ENCODE results near the gene TSC22D2.

TSC22D2 gene

GRCh38 chr3:150446470-150446977 is 38.4 kb downstream of the TSC22D2 start:
- no peak overlapping the region for H3K27ac ChIP-seq (ENCODE audit: insufficient read depth, low read depth, low read length, poor library complexity, severe bottlenecking)

GRCh38 chr3:150447084-150447483 is 39.0 kb downstream of the TSC22D2 start:
- no peak overlapping the region for H3K4me3 ChIP-seq (ENCODE audit: insufficient read depth, low read depth, low read length)
- no peaks in the 10 kb centered on the region for H3K9me3 ChIP-seq (ENCODE audit: control insufficient read depth, low read length)
- no peaks in the 10 kb centered on the region for H3K27me3 ChIP-seq (ENCODE audit: control insufficient read depth, insufficient read depth, low read length, poor library complexity, severe bottlenecking)
- H3K27ac ChIP-seq (ENCODE audit: insufficient read depth, low read depth, low read length, poor library complexity, severe bottlenecking) = no peak overlapping the region
- 91 to 97% methylated on average over 2 of the region's 2 CpGs for WGBS, 2 experiments
- H3K36me3 ChIP-seq (ENCODE audit: control insufficient read depth, insufficient read depth, low read length) = no peaks in the 10 kb centered on the region
- no peaks in the 10 kb centered on the region for H3K4me1 ChIP-seq (ENCODE audit: control insufficient read depth, insufficient read depth, low read length)

More at GRCh38 chr3:150446470-150446977, 38.4 kb downstream of the TSC22D2 start:
- Histone ChIP-seq H3K4me1 (ENCODE audit: control insufficient read depth, insufficient read depth, low read length) (no peaks in the 10 kb centered on the region), H3K9me3 (ENCODE audit: control insufficient read depth, low read length) (no peaks in the 10 kb centered on the region), H3K27me3 (ENCODE audit: control insufficient read depth, insufficient read depth, low read length, poor library complexity, severe bottlenecking) (no peaks in the 10 kb centered on the region), H3K4me3 (ENCODE audit: insufficient read depth, low read depth, low read length) (no peak overlapping the region), H3K36me3 (ENCODE audit: control insufficient read depth, insufficient read depth, low read length) (no peaks in the 10 kb centered on the region)
- 75 to 100% methylated on average over 1 of the region's 2 CpGs for WGBS, 2 experiments

GRCh38 chr3:150447631-150448465 is 39.8 kb downstream of the TSC22D2 start:
- Histone ChIP-seq H3K27me3 (ENCODE audit: control insufficient read depth, insufficient read depth, low read length, poor library complexity, severe bottlenecking) (no peaks in the 10 kb centered on the region), H3K27ac (ENCODE audit: insufficient read depth, low read depth, low read length, poor library complexity, severe bottlenecking) (no peak overlapping the region), H3K36me3 (ENCODE audit: control insufficient read depth, insufficient read depth, low read length) (no peaks in the 10 kb centered on the region), H3K4me3 (ENCODE audit: insufficient read depth, low read depth, low read length) (no peak overlapping the region), H3K9me3 (ENCODE audit: control insufficient read depth, low read length) (no peaks in the 10 kb centered on the region), H3K4me1 (ENCODE audit: control insufficient read depth, insufficient read depth, low read length) (no peaks in the 10 kb centered on the region)
- WGBS, 2 experiments = 94 to 99% methylated on average over 2 to 3 of the region's 3 CpGs

- no peaks in the 10 kb centered on the region for H3K36me3 ChIP-seq (ENCODE audit: control insufficient read depth, insufficient read depth, low read length)
- no peak overlapping the region for H3K4me3 ChIP-seq (ENCODE audit: insufficient read depth, low read depth, low read length)
- no peaks in the 10 kb centered on the region for H3K4me1 ChIP-seq (ENCODE audit: control insufficient read depth, insufficient read depth, low read length)
Observed at GRCh38 chr3:150449169-150449721, 41.1 kb downstream of the TSC22D2 start.

GRCh38 chr3:150450916-150451315 is 42.8 kb downstream of the TSC22D2 start:
- H3K36me3 ChIP-seq (ENCODE audit: control insufficient read depth, insufficient read depth, low read length) = no peaks in the 10 kb centered on the region
- H3K9me3 ChIP-seq (ENCODE audit: control insufficient read depth, low read length) = no peaks in the 10 kb centered on the region
- no peaks in the 10 kb centered on the region for H3K4me1 ChIP-seq (ENCODE audit: control insufficient read depth, insufficient read depth, low read length)
- H3K27me3 ChIP-seq (ENCODE audit: control insufficient read depth, insufficient read depth, low read length, poor library complexity, severe bottlenecking) = no peaks in the 10 kb centered on the region
- no peak overlapping the region for H3K4me3 ChIP-seq (ENCODE audit: insufficient read depth, low read depth, low read length)
- H3K27ac ChIP-seq (ENCODE audit: insufficient read depth, low read depth, low read length, poor library complexity, severe bottlenecking) = no peak overlapping the region

More at GRCh38 chr3:150449169-150449721, 41.1 kb downstream of the TSC22D2 start:
- Histone ChIP-seq H3K27ac (ENCODE audit: insufficient read depth, low read depth, low read length, poor library complexity, severe bottlenecking) (no peak overlapping the region), H3K27me3 (ENCODE audit: control insufficient read depth, insufficient read depth, low read length, poor library complexity, severe bottlenecking) (no peaks in the 10 kb centered on the region), H3K9me3 (ENCODE audit: control insufficient read depth, low read length) (no peaks in the 10 kb centered on the region)

- Histone ChIP-seq H3K36me3 (ENCODE audit: control insufficient read depth, insufficient read depth, low read length) (no peaks in the 10 kb centered on the region), H3K9me3 (ENCODE audit: control insufficient read depth, low read length) (no peaks in the 10 kb centered on the region), H3K4me1 (ENCODE audit: control insufficient read depth, insufficient read depth, low read length) (no peaks in the 10 kb centered on the region), H3K27ac (ENCODE audit: insufficient read depth, low read depth, low read length, poor library complexity, severe bottlenecking) (no peak overlapping the region), H3K4me3 (ENCODE audit: insufficient read depth, low read depth, low read length) (no peak overlapping the region), H3K27me3 (ENCODE audit: control insufficient read depth, insufficient read depth, low read length, poor library complexity, severe bottlenecking) (no peaks in the 10 kb centered on the region)
- 89 to 100% methylated on average over 1 of the region's 1 CpG for whole genome bisulfite sequencing, 2 experiments
Observed at GRCh38 chr3:150451329-150452048, 43.4 kb downstream of the TSC22D2 start.

DNA sequence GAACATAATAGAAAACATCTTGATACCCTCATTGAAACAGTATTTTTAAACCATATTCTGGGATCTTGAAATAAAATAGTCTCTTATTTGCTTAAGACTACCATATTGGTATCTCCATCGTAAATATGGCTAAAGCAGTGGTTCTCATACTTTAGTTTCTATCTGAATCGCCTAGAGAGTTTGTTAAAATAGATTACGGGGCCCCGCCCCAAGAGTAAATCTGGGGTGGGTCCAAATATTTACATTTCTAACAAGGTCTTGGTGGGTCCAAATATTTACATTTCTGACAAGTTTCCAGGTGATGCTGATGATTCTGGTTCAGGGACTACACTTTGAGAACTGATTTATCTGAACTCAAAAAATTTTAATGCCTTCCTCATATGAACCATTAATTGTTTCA is 45.3 kb downstream of the TSC22D2 start:
- Histone ChIP-seq H3K27me3 (ENCODE audit: control insufficient read depth, insufficient read depth, low read length, poor library complexity, severe bottlenecking) (no peaks in the 10 kb centered on the region), H3K4me1 (ENCODE audit: control insufficient read depth, insufficient read depth, low read length) (no peaks in the 10 kb centered on the region), H3K9me3 (ENCODE audit: control insufficient read depth, low read length) (no peaks in the 10 kb centered on the region), H3K4me3 (ENCODE audit: insufficient read depth, low read depth, low read length) (no peak overlapping the region), H3K27ac (ENCODE audit: insufficient read depth, low read depth, low read length, poor library complexity, severe bottlenecking) (no peak overlapping the region), H3K36me3 (ENCODE audit: control insufficient read depth, insufficient read depth, low read length) (peaks cover under 1% of the 10 kb centered on the region)
- 93 to 100% methylated on average over 4 of the region's 4 CpGs for WGBS, 2 experiments

GRCh38 chr3:150454085-150454484 is 46.0 kb downstream of the TSC22D2 start:
- H3K4me3 ChIP-seq (ENCODE audit: insufficient read depth, low read depth, low read length) = no peak overlapping the region
- no peaks in the 10 kb centered on the region for H3K27me3 ChIP-seq (ENCODE audit: control insufficient read depth, insufficient read depth, low read length, poor library complexity, severe bottlenecking)
- no peak overlapping the region for H3K27ac ChIP-seq (ENCODE audit: insufficient read depth, low read depth, low read length, poor library complexity, severe bottlenecking)
- H3K36me3 ChIP-seq (ENCODE audit: control insufficient read depth, insufficient read depth, low read length) = peaks cover 4% of the 10 kb centered on the region
- H3K4me1 ChIP-seq (ENCODE audit: control insufficient read depth, insufficient read depth, low read length) = no peaks in the 10 kb centered on the region
- WGBS, 2 experiments = 97 to 100% methylated on average over 1 to 2 of the region's 2 CpGs
- no peaks in the 10 kb centered on the region for H3K9me3 ChIP-seq (ENCODE audit: control insufficient read depth, low read length)

GRCh38 chr3:150454622-150455021 is 46.5 kb downstream of the TSC22D2 start:
- Histone ChIP-seq H3K36me3 (ENCODE audit: control insufficient read depth, insufficient read depth, low read length) (peaks cover 4% of the 10 kb centered on the region), H3K27me3 (ENCODE audit: control insufficient read depth, insufficient read depth, low read length, poor library complexity, severe bottlenecking) (no peaks in the 10 kb centered on the region), H3K4me1 (ENCODE audit: control insufficient read depth, insufficient read depth, low read length) (no peaks in the 10 kb centered on the region), H3K27ac (ENCODE audit: insufficient read depth, low read depth, low read length, poor library complexity, severe bottlenecking) (no peak overlapping the region), H3K9me3 (ENCODE audit: control insufficient read depth, low read length) (no peaks in the 10 kb centered on the region), H3K4me3 (ENCODE audit: insufficient read depth, low read depth, low read length) (no peak overlapping the region)
- 83% methylated on average over 1 of the region's 1 CpG; no CpG with 5 or more reads in 1 of the 2 experiments for WGBS, 2 experiments

DNA sequence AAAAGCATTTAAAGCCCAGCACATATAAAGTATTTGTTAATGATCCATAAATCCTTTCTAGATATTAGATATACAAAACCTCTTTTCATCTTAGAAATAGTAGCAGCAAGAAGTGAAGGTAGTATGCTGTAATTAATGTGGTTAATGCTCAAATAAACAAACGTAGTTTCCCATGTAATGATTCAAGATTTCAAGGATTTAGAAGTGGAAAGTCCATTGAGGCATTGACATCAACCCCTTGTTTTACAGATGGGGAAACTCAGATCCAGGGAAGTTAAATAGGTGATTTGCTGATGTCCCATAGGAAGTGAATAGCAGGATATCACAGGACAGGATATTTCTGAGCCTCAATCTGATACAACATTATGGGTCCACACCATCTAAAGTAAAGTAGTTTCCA is 47.2 kb downstream of the TSC22D2 start:
- no peaks in the 10 kb centered on the region for H3K9me3 ChIP-seq (ENCODE audit: control insufficient read depth, low read length)
- no peak overlapping the region for H3K27ac ChIP-seq (ENCODE audit: insufficient read depth, low read depth, low read length, poor library complexity, severe bottlenecking)
- H3K4me3 ChIP-seq (ENCODE audit: insufficient read depth, low read depth, low read length) = no peak overlapping the region
- no peaks in the 10 kb centered on the region for H3K4me1 ChIP-seq (ENCODE audit: control insufficient read depth, insufficient read depth, low read length)
- peaks cover 4% of the 10 kb centered on the region for H3K36me3 ChIP-seq (ENCODE audit: control insufficient read depth, insufficient read depth, low read length)
- WGBS, 2 experiments = 90 to 94% methylated on average over 1 of the region's 1 CpG
- H3K27me3 ChIP-seq (ENCODE audit: control insufficient read depth, insufficient read depth, low read length, poor library complexity, severe bottlenecking) = no peaks in the 10 kb centered on the region

Measured in ectodermal cell (in vitro differentiated cells).